ENCODE data around the gene POMGNT2. TPM values are rescaled to one million over a fixed set of nuclear protein-coding genes. Genes with fewer than 3 reads are reported as not detected.

The POMGNT2 gene
- total RNA-seq, 1 experiment from 2014 or later: 45.7 TPM

DNA sequence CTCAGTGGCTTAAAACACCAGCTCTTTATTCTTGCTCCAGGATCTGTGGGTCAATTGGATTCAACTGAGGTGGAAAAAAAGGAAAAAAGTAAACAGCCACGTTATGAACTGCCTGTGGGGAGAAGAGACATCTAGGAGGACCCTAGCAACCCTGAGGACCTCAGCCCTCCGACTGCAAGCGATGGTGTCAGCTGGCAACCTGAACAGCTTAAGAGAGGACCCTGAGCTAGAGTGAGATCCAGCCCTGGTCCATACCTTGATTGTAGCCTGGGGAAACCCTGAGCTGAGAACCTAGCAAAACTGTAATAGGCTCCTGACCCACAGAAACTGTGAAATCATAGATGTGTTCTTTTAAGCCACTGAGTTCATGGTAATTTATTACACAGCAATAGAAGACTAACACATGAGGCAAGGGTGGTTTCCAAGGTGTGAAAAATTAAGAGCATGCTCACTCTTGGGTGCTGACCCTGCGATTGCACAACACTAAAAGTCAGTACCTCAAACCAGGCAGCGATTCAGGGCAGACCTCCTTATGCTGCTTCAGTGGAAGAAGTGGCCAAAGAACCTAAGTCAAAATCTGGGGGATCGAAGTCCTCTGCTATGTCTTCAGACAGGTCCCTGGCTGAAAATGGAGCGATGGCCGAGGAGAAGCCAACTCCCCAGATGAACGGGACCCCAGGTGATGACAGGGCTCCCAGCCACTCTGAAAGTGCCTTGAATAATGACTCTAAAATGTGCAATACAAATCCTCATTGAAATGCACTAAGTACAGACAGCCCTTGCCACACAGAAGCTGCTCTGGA is 69.1 kb downstream of the POMGNT2 start:
- DNase-seq (no peak), ATAC-seq (no peak)
- H3K9me2 ChIP-seq (replicated peaks; ENCODE audit: low read length): no peaks in the 10 kb centered on the region
- CTCF ChIA-PET: no interaction called here
- H3K27ac ChIP-seq (ENCODE audit: low read length): no peak overlapping the region
- H3F3A ChIP-seq (ENCODE audit: low read length, unreplicated experiment): no peaks in the 10 kb centered on the region
- no peak overlapping the region for H2AFZ ChIP-seq (ENCODE audit: low read length)
- TF ChIP-seq, protein P1, sequence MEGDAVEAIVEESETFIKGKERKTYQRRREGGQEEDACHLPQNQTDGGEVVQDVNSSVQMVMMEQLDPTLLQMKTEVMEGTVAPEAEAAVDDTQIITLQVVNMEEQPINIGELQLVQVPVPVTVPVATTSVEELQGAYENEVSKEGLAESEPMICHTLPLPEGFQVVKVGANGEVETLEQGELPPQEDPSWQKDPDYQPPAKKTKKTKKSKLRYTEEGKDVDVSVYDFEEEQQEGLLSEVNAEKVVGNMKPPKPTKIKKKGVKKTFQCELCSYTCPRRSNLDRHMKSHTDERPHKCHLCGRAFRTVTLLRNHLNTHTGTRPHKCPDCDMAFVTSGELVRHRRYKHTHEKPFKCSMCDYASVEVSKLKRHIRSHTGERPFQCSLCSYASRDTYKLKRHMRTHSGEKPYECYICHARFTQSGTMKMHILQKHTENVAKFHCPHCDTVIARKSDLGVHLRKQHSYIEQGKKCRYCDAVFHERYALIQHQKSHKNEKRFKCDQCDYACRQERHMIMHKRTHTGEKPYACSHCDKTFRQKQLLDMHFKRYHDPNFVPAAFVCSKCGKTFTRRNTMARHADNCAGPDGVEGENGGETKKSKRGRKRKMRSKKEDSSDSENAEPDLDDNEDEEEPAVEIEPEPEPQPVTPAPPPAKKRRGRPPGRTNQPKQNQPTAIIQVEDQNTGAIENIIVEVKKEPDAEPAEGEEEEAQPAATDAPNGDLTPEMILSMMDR (conservative IDR thresholded peaks at IDR 0.05; ENCODE audit: low read depth, low read length): no peak
- TF ChIP-seq EZH2 (IDR thresholded peaks at IDR 0.05; ENCODE audit: low read length, unreplicated experiment) (no peak), EZH2phosphoT487 (IDR thresholded peaks at IDR 0.05; ENCODE audit: borderline replicate concordance, low read length) (no peak)
- H3K4me3 ChIP-seq (ENCODE audit: low read length): no peak overlapping the region
- H3K4me1 ChIP-seq (ENCODE audit: insufficient read depth, low read length): no peaks in the 10 kb centered on the region
- intact Hi-C loops (cut with micrococcal nuclease): no loop called here
- H3K36me3 ChIP-seq (ENCODE audit: low read depth, low read length): no peaks in the 10 kb centered on the region
- no peaks in the 10 kb centered on the region for H3K79me2 ChIP-seq (ENCODE audit: low read length)
- no TSS peak for BruUV-seq (replicated peaks)
- POLR2A ChIA-PET (ENCODE audit: unreplicated experiment): no interaction called here
- no peak overlapping the region for H3K4me2 ChIP-seq (ENCODE audit: low read length)
- H3K27me3 ChIP-seq (ENCODE audit: low read length): peaks cover 26% of the 10 kb centered on the region
- no peaks in the 10 kb centered on the region for H3K9me3 ChIP-seq (ENCODE audit: low read length)
- H4K20me1 ChIP-seq (ENCODE audit: low read length): no peaks in the 10 kb centered on the region
- H3K9ac ChIP-seq (ENCODE audit: low read length): no peak overlapping the region

DNA sequence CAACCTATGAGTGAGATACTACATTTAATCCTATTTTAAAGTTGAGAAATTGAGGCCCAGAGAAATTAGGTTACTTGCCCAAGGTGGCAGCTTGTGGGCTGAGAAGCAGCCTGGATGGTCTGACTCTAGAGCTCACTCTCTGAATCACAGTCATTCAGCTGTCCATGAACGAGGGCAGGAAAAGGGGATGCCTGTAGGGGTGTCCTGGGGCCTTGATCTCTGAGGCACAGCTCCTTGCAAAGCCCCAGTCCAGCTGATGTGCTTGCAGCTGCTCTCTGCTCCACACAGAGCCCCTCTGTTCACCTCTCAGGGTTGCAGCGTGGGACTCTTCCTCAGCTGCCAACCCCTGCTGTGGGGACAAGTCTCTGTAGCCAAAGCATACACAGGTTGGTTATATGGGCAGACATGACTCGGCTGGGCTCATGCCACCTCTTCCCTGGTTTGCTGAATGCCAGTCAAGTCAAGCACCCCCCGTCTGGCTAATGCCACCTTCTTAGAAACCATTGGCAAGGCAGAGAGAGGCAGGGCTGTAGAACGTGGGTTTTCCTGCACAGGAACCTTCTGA is 70.0 kb downstream of the POMGNT2 start:
- TF ChIP-seq, protein P1 (conservative IDR thresholded peaks at IDR 0.05; ENCODE audit: low read depth, low read length): no peak
- no peak for TF ChIP-seq EZH2 (IDR thresholded peaks at IDR 0.05; ENCODE audit: low read length, unreplicated experiment)
- no peak for ATAC-seq
- Histone ChIP-seq H2AFZ (ENCODE audit: low read length) (no peak overlapping the region), H3F3A (ENCODE audit: low read length, unreplicated experiment) (no peaks in the 10 kb centered on the region), H3K4me3 (ENCODE audit: low read length) (no peak overlapping the region), H3K9me3 (ENCODE audit: low read length) (no peaks in the 10 kb centered on the region), H3K27ac (ENCODE audit: low read length) (no peak overlapping the region), H3K9me2 (replicated peaks; ENCODE audit: low read length) (no peaks in the 10 kb centered on the region), H4K20me1 (ENCODE audit: low read length) (no peaks in the 10 kb centered on the region), H3K4me2 (ENCODE audit: low read length) (no peak overlapping the region), H3K36me3 (ENCODE audit: low read depth, low read length) (no peaks in the 10 kb centered on the region), H3K79me2 (ENCODE audit: low read length) (no peaks in the 10 kb centered on the region), H3K27me3 (ENCODE audit: low read length) (peaks cover 26% of the 10 kb centered on the region), H3K4me1 (ENCODE audit: insufficient read depth, low read length) (no peaks in the 10 kb centered on the region), H3K9ac (ENCODE audit: low read length) (no peak overlapping the region)
- BruUV-seq (replicated peaks): no TSS peak
- intact Hi-C loops (cut with micrococcal nuclease): no loop called here
- no peak for DNase-seq
- ChIA-PET POLR2A (ENCODE audit: unreplicated experiment) (no interaction called here), CTCF (no interaction called here)

DNA sequence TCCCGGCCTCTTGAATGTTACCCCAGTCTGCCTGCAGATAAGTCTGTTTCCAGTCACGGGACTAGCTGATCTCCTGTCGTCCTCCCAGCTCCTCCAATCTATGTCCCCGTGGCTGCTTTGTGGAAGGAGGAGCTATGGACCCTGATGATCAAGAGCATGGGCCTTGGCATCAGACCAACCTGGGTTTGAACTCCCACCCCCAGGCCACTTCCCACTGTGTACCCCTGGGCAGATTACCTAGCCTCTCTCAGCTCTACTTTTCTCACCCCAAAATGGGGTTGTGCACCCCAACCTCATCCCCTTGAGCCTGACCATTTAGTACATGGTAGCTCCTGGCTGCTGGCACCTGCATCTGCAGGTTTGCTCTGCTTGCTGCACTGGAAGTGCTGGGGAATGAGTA is 71.0 kb downstream of the POMGNT2 start:
- Histone ChIP-seq H3K27ac (ENCODE audit: low read length) (no peak overlapping the region), H3K4me3 (ENCODE audit: low read length) (no peak overlapping the region), H3K9me2 (replicated peaks; ENCODE audit: low read length) (no peaks in the 10 kb centered on the region), H3F3A (ENCODE audit: low read length, unreplicated experiment) (no peaks in the 10 kb centered on the region), H3K4me1 (ENCODE audit: insufficient read depth, low read length) (no peaks in the 10 kb centered on the region), H3K4me2 (ENCODE audit: low read length) (no peak overlapping the region), H3K79me2 (ENCODE audit: low read length) (no peaks in the 10 kb centered on the region), H4K20me1 (ENCODE audit: low read length) (no peaks in the 10 kb centered on the region), H3K27me3 (ENCODE audit: low read length) (peaks cover 26% of the 10 kb centered on the region), H3K36me3 (ENCODE audit: low read depth, low read length) (no peaks in the 10 kb centered on the region), H3K9ac (ENCODE audit: low read length) (no peak overlapping the region), H2AFZ (ENCODE audit: low read length) (no peak overlapping the region), H3K9me3 (ENCODE audit: low read length) (no peaks in the 10 kb centered on the region)
- no TSS peak for BruUV-seq (replicated peaks)
- intact Hi-C loops (cut with micrococcal nuclease): no loop called here
- CTCF ChIA-PET: no interaction called here
- POLR2A ChIA-PET (ENCODE audit: unreplicated experiment): no interaction called here
- ATAC-seq: no peak
- TF ChIP-seq, protein P1 (conservative IDR thresholded peaks at IDR 0.05; ENCODE audit: low read depth, low read length): no peak
- no peak for TF ChIP-seq EZH2 (IDR thresholded peaks at IDR 0.05; ENCODE audit: low read length, unreplicated experiment)
- no peak for TF ChIP-seq EZH2phosphoT487 (IDR thresholded peaks at IDR 0.05; ENCODE audit: borderline replicate concordance, low read length)
- no peak for DNase-seq

Data from PC-3 (cell line).